NCI-H146 treated with DMSO at 0.1 percent for 48 hours (cell line): ENCODE measurements around the gene CFAP99.
A peak's percentile ranks its signal among the peaks of the same experiment; 100 is the strongest.
"Not testable (repeated sequence)": the region's sequence is repeated elsewhere in the genome, so short reads cannot be mapped to it uniquely, and the experiment has no call there.

Experiments used
- DNase-seq: peaks from one replicate; lab custom pipeline; 2025; ENCODE audit not compliant: unreplicated experiment; lab: John Stamatoyannopoulos, UW

CFAP99 gene

DNA sequence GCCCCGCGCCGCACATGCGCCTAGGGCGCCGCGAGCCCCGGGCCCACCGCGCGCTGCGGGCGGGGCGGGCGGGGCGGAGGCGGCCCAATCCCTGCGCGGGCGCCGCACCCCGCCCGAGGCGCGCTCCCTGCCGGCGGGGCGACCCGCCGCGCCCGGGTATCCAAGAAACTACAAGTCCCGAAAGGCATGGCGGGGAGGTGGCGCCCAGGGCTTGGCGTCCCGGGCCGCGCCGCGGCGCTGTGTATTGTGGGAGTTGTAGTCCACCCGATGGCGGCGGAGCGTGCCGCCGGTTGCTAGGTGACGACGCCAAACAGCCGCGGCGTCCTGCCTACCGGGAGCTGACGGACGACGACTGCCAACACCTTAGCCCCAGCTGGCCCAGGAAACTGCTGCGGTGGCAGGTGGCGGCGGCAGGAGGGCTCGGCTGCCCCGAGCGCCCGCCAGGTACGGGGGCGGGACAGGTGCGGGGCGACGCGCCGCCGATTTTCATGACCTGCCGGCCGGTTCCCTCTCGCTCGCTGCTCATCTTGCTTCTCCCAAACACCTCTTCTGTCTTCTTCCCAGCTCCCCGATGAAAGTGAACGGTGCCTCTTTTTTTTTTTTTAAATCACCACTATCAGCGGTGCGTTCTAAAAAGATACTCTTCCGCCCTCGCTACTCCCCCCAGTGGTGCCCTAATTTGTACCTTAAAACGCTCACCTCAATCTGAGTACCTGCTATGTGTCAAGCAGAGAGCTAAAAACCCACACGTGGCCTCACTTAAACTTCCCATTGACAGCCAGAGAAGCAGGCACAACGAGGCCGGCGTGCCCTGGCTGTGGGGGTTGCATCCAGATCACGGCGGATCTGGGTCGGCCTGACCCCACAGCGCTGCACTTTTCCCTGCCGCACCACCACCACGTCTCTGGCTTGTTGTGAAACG, at the start of gene CFAP99:
TSS of gene CFAP99 (plus strand) at position 306 of the 922 bp plus-strand sequence.
- peak; percentile 85 for DNase-seq

DNA sequence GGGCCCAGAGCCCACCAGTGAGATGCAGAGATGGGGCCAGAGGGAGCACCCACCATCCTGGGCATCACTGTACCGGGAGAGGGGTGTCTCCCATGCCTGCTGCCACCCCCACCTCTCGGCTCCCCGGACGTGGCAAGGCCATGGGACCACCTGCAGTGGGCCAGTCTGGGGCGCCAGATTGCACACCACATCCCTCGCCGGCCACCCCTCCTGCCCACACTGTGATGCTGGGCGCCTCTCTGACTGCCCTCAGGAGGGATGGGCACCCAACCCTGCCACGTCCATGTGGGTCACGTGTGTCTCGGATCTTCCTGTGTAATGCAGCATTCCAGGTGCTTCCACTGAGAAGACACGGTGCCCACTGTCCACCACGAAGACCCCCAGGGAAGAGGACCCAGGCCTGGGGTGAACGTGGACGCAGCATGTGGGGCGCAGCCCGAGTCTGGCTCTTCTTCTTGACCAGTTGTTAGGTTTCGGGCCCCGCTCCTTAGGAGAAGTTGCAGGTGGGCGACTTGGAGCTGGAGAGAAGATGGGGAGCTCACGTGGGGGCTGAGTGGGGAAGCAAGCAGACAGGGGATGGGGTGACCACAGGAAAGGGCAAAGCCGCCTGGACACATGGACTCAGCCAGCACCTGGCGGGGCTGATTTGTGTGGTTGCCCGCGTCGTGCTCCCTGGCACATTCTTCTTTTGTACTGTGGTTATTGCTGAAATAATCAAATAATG, 48.0 kb upstream of the CFAP99 start:
- no peak for DNase-seq

DNA sequence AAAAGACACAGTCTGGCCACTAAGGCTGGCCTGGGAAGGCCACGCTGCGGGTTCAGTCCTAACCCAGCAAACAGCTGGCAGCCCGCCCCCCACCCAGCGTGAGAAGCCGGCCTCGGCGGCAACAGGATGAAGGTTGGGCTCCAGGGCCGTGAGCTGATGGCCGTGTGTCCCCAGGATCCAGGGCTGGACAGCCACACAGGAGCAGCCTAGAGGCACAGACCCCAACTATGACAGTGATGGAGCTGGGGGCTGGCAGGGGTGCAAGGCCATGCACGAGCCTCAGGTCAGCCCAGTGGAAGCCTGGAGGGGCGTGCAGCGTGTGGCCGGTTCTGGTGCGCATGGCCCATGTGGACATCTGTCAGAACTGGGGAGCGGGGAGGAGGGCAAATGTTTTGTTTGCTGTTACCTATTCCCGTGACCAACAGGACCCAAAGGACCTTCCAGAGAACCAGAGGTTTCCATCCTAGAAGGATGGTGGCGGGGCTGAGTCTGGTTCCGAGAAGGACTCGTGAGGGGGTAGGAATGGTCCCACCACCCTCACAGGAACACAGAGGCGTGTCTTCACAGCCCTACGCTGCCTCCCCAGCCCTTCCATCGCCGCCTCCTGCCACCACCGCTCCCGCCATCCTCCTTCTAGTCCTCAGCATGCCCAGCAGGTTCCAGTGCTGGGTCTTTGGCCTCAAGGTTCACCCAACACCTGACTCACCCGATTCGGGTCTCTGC, 46.8 kb upstream of the CFAP99 start:
- no peak for DNase-seq

DNA sequence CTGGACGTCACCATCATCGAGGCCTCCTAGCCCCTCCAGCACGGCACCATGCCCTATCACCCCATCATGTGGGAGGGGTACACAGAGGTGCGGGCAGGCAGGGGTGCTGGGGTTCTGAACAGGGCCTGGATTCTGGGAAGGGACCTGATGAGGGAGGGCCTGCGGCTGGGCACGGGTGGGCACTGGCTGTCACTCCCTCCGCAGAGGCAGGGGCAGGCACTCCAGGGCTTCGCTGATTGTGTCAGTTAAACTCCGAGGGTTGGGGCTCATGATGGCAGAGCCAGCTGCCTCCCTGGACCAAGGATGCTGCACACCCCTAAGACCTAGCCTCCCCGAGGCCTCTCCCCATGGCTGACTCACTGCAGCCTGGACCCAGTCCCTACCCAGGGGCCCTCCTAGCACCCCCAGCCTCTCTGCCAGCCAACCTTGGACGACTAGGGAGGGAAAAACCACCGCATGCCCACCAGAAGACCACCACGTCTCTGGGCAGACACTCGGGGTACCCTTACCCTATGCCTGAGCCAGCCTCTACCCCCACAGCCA, 46.2 kb upstream of the CFAP99 start:
- no peak for DNase-seq

DNA sequence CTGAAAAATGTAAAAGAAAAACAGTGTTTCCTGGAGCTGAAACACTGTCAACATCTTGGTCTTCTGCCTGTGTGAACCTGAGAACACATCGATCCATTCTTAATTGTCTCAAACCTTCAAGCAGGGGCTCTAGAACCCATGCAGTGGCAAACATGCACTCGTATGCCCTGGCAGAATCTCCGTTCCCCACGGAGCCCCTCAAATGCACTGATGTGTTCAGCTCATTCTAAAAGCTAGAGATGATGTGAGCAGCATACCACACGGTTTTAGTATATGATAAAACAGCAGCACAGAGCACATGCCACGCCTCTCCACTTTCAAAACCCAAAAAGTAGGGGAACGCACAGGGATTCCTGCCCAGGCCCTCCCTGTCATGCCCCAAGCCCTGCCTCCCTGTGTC, 45.2 kb upstream of the CFAP99 start:
- no peak for DNase-seq

DNA sequence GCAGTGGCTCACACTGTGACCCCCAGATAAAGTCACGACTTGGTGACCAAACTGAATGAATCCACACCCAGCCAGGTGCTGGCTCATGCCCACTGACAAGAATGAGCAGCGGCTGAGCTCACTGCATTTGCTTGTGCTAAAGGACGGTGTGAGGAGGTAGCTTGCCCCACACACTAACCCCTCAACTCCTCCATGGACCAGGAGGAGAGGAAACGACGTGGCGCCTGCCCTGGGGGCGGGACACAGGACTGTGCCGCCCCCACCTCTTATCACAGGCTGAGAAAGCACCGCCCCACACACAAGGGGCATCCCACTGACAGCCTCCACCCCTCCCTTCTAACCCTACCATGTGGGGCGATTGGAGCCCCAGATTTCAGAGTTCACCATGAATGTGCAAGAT, 43.3 kb upstream of the CFAP99 start:
- no peak for DNase-seq

DNA sequence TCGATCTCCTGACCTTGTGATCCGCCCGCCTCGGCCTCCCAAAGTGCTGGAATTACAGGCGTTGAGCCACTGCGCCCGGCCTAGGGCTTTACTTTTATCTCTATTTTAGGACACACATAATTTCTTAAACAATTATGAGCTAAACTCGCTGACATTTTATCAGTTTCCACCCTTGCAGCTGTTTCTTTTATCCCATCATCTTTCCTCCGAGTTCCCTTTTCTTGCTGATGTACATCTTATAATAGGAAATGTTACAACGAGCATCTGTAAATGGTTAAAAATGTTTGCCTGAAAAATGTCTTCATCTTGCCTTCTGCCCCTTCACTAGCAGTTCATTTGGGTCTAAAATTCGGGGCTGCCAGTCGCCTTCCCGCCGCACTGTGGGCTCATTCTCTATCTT, 41.5 kb upstream of the CFAP99 start:
- DNase-seq = no peak

DNA sequence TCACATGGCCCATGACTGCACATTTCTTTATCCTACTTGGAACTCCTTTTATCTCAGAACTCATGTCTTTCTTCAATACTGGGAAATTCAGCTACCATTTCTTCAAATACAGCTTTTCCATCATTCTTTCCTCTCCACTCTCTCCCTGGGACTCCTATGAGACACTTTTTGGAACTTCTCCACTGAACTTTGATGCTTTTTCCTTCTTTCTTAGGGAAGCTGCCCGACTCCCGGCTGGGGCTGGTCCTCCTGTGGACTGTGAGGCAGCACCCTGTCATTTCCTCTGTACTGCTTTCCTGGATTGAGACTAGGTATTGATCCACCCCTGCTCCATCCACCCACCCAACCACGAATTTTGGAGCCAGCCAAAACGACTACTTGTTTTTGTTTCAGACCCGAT, 40.4 kb upstream of the CFAP99 start:
- no peak for DNase-seq

DNA sequence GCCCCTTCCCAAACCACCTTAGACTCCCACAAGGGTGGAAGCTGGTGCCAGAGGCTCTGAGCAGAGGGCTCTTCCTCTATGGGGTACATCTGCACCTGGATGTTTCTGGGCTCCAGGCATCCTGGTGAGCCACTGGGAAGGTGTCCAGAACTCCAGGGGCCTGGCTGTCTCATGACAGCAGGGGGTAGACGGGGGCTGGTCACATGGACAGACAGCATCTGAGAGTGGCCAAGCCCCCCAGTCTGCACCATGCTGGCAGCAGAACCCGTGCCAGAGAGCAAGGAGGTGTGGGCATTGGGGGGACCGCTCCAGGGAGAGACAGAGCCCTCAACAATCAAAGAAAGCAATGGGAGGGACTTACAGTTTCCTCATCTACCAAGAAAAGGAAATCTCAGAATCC, 39.9 kb upstream of the CFAP99 start:
- DNase-seq = no peak

DNA sequence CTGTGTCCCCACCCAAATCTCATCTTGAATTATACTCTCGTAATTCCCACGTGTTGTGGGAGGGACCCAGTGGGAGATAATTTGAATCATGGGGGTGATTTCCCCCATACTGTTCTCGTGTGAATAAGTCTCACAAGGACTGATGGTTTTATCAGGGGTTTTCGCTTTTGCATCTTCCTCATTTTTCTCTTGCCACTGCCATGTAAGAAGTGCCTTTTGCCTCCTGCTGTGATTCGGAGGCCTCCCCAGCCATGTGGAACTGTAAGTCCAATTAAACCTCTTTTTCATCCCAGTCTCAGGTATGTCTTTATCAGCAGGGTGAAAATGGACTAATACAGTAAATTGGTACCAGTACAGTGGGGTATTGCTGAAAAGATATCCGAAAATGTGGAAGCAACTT, 38.2 kb upstream of the CFAP99 start:
- DNase-seq = not testable (repeated sequence)

DNA sequence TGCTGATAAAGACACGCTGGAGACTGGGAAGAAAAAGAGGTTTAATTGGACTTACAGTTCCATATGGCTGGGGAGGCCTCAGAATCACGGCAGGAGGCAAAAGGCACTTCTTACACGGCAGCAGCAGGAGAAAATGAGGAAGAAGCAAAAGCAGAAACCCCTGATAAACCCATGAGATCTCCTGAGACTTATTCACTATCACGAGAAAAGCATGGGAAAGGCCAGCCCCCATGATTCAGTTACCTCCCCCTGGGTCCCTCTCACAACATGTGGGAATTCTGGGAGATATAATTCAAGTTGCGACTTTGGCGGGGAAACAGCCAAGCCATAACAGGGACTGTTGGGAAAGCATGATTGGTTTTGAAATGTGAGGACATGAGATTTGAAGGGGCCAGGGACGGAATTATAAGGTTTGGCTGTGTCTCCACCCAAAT, 36.0 kb upstream of the CFAP99 start:
- not testable (repeated sequence) for DNase-seq

DNA sequence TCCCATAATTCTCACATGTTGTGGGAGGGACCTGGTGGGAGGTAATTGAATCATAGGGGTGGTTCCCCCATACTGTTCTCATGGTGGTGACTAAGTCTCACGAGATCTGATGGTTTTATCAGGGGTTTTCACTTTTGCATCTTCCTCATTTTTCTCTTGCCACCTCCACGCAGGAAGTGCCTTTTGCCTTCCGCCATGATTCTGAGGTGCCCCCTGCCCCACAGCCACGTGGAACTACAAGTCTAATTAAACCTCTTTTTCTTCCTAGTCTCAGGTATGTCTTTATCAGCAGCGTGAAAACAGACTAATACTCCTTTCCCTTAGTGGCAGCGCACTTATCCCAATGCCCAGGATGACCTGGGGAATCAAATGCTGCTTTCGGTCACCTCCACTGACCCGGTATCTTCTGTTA, 35.5 kb upstream of the CFAP99 start:
- not testable (repeated sequence) for DNase-seq

DNA sequence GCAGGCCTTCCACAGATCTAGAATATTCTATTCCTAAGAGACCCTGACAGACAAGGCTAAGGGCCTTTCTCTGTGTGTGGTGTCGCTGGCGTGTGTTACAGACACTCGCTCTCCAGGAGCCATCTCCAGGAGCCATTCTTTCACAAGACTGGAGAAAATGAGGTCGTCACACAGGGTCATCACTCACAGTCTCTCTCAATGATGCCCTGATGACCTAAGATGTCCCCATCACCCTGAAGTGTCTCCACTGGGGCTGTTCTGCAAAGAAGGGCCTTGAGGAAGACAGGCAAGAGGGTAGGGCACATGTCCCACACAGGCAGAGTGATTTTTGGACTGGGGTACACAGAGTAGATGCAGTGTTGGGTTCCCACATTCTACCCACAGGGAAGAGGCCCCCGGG, 35.0 kb upstream of the CFAP99 start:
- DNase-seq = no peak

DNA sequence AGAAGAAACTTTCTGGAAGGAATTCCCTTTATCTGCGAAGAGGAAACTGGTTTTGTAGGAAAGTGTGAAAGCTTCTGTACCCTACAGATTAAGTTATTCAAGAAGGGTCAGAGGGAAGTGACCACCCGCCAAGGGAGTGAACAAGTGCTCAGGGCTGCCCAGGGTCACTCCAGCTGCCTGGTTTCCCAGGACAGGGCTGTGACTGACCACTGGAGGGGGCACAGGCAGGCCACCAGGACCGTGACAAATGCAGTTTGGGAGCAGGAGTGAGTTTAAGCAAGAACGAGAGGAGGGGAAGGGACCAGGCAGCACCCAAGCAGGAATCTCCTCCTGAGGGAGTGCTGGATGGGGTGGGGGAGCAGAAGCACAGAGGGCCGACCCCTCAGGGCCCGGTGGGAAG, 34.5 kb upstream of the CFAP99 start:
- DNase-seq = no peak

DNA sequence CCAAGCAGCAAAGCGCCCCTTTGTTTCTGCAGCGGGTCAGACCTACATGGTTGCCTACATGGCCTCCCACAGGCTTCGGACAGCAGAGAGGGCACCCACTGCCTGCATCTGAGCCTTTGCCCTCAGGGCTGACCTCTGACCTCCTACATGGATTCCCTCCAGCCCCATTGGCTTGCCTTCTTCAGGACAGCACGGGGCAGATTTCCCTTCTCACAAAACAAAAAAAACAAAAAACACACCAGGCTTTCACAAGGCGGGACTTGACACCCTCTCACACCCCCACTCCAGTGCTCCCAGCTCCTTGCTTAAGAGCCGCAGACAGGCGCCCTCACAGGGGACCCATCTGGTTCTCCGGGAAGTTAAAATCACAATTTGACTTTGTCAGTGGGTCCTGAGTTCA, 33.2 kb upstream of the CFAP99 start:
- DNase-seq = no peak

DNA sequence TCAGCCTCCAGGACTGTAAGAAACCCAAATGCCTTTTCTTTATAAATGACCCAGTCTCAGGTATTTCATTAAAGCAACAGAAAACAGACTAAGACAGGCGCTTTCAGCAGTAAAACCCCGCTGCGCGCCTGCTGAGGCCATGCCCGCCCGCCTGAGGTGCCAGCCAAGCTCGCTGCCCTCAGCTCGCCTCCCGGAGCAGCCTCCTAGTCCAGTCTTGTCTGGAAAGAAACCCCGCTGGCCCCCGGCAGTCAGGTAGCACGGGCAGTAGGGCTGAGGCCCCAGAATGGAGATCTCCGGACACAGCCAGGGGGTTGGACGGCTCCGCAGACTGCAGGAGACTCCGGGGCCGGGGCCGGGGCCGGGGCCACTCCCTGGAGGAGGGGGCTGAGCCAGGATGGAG, 32.0 kb upstream of the CFAP99 start:
- DNase-seq = no peak

DNA sequence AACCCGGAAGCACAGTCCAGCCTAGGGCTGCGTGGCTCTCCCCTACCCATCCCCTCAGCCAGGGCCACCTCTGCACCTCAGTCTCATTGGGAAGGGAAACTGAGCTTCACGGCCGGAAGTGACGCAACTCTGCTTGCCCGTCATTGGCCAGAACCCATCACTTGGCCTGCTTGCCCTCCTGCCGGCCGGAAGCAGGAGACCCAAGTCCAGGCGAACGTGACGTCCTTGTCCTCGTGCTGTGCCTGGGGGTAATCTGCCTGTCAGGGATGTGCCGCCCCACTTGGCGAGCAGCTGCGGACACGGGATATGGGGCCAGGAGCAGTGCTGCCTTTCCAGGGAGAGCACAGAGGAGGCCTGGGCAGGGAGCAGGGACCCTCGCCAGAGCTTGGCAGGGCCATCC, 31.5 kb upstream of the CFAP99 start:
- DNase-seq = no peak

DNA sequence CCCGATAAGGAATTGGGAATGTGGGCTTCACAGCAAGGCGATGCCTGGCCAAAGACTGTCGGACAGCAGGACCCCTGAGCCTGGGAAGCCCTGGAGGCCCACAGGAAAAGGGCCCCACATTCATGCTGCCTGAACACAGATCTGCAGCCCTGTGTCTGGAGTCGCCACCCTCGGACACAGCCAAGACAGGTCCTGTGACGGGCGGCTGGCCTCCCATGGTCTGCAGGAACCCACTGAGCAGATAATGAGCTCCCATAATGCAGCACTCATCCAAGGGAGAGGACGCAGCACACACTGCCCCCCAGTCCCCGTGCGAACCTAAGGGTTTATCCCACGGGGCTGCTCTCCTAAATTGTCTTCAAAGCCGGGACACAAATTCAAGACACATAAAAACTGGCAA, 30.9 kb upstream of the CFAP99 start:
- DNase-seq = no peak

DNA sequence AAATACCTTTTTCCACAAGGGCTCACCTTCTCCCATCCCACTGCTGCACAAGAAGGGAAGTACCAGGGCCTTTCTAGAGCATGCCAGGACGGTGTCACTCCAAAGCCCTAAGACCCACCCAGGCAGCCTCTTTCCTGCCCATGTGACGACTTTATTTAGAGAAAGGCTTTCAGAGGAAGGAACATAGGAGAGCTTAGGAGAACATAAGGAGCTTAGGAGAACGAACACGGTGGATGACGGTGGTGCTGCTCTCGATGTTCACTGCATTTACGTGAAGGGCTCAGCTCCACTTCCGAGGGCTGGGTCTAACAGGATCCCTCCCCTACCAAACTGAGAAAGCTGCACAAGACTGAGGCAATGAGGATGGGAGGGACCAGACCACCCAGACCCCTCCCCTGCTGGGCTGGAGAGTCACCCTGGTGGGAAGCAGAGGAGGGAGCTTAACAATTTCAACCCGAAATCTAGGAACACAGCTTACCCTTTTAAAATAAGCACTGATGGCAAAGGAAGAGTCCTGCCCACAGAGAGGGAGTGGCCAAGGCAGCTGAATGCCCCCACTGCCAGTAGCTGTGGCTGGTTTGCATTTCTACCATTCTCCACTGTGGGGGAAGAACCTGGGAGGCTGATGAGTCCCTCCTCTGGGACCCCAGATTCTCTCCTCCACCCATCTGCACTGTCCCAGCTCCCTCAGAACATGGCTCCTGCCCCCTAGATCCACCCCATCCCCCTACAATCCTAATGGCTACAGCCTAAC, 30.1 kb upstream of the CFAP99 start:
- no peak for DNase-seq

DNA sequence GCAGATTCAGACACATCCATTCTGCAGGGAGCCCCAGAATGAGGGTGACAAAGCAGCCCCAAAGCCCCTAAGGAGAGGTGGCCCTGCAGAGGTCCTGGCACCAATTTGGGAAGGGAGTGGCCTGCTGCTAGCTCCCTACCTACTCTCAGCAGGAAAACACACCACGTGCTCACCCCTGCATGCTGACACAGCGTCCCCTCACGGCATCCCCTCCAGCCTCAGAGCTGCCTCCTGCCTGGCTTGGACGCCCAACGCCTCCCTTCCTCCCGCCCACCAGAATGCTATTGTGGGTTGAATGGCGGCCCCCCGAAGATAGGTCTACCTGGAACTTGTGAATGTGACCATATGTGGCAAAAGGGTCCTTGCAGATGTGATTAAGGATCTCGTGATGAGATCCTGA, 29.1 kb upstream of the CFAP99 start:
- no peak for DNase-seq

DNA sequence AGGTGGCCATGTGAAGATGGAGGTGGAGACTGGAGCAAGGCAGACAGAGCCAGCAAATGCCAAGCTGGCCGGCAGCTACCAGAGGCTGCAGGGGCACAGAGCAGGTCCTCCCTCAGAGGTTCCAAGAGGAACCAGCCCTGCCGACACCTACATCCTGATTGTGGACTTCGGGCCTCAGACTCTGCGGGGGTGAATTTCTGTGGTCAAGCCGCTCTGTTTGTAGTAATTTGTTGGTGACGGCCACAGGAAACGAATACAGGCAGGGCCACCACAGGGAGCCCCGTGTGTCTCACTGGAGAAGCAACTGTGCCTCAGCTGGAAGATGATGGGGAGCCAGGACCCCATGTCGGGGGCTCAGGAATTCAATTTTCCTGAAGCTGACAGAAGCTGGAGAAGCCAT, 28.6 kb upstream of the CFAP99 start:
- no peak for DNase-seq
